ENCODE measurements around the gene OPRD1.

Gene OPRD1

DNA sequence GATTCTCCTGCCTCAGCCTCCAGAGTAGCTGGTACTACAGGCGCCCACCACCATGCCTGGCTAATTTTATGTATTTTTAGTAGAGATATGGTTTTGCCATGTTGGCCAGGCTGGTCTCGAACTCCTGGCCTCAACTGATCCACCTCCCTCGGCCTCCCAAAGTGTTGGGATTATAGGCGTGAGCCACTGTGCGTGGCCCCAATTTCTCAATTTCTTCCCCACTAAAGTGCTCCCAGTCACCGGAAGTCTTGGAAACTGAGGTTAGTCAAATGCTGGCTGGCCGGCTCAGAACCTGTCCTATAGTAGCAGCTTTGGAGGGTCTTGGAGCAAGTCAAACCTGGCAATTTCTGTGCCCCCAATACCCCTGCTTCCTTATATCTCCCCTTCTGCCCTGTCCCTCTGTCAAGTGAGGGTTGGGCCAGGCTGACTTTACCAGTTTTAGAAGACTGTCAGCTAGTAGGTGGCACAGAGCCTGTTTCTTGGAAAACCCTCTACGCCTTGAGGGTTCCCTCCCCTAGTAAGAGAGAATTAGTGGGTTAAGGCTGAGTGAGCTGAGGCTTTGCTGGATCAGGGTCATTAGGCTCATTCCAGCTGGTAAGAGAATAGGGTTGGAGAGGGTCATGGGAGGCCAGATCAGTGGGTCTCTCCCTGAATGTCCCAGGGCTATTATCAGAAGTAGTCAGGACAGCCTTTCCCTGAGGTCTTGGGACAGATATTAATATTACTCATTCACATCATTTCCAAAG, 94.1 kb downstream of the OPRD1 start:
- H3K18ac ChIP-seq (ENCODE audit: low read depth in 1 of 2, low read length in 2 of 2): no peak overlapping the region
- no peak overlapping the region for H3K4me2 ChIP-seq (ENCODE audit: low read length, poor library complexity, severe bottlenecking)
- H3K9me3 ChIP-seq (ENCODE audit: control insufficient read depth, low read length): no peaks in the 10 kb centered on the region
- H3K79me1 ChIP-seq (replicated peaks; ENCODE audit: low read length, poor library complexity, severe bottlenecking): peaks cover 9% of the 10 kb centered on the region
- no peaks in the 10 kb centered on the region for H3K36me3 ChIP-seq (ENCODE audit: control insufficient read depth in 1 of 2, insufficient read depth in 2 of 2, low read depth in 1 of 2, low read length in 2 of 2)
- 97% methylated on average over 7 of the region's 8 CpGs for WGBS
- H2AFZ ChIP-seq (ENCODE audit: low read depth, low read length): no peak overlapping the region
- H3K4ac ChIP-seq (ENCODE audit: low read depth in 1 of 2, low read length in 2 of 2): no peak overlapping the region
- no peak overlapping the region for H2AK5ac ChIP-seq (ENCODE audit: low read length, severe bottlenecking)
- H3K4me3 ChIP-seq (ENCODE audit: insufficient read depth in 1 of 2, low read depth in 1 of 2, low read length in 2 of 2): no peak overlapping the region
- no peak overlapping the region for H3K14ac ChIP-seq (ENCODE audit: low read length in 2 of 2)
- no peak overlapping the region for H2BK5ac ChIP-seq (ENCODE audit: low read depth, low read length, poor library complexity, severe bottlenecking)
- DNase-seq: no peak
- H3K9ac ChIP-seq (ENCODE audit: low read length): no peak overlapping the region
- H3K27ac ChIP-seq (ENCODE audit: low read length, poor library complexity, severe bottlenecking): no peak overlapping the region
- no peak overlapping the region for H2BK15ac ChIP-seq (ENCODE audit: low read depth, poor library complexity, severe bottlenecking)
- no peaks in the 10 kb centered on the region for H3K27me3 ChIP-seq (ENCODE audit: control insufficient read depth in 1 of 2, insufficient read depth in 1 of 2, low read length in 2 of 2)
- no peak overlapping the region for H2BK12ac ChIP-seq (ENCODE audit: low read length in 2 of 2)
- no peak overlapping the region for H4K91ac ChIP-seq (ENCODE audit: low read length)
- H2BK120ac ChIP-seq (ENCODE audit: low read depth, low read length): no peak overlapping the region
- H3K4me1 ChIP-seq (ENCODE audit: control insufficient read depth, insufficient read depth, low read depth, low read length): peaks cover 3% of the 10 kb centered on the region
- no peak overlapping the region for H3K23ac ChIP-seq (ENCODE audit: low read length in 2 of 2)
- H4K8ac ChIP-seq (ENCODE audit: low read length): no peak overlapping the region

DNA sequence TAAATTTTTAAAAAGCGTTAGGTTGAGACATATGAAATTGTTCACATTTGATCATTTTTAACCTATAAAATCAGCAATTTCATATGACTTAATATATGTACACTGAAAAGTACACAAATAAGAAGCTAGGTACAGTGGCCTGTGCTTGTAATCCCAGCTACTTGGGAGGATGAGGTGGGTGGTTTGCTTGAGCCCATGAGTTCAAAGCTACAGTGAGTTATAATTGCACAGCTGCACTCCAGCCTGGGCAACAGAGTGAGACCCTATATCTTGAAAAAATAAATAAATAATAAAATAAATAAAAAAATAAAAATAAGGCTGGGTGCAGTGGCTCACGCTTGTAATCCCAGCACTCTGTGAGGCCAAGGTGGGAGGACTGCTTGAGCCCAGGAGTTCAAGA, 97.2 kb downstream of the OPRD1 start:
- Histone ChIP-seq H3K4me3 (ENCODE audit: insufficient read depth in 1 of 2, low read depth in 1 of 2, low read length in 2 of 2) (no peak overlapping the region), H3K79me1 (replicated peaks; ENCODE audit: low read length, poor library complexity, severe bottlenecking) (peaks cover 3% of the 10 kb centered on the region), H3K4me2 (ENCODE audit: low read length, poor library complexity, severe bottlenecking) (no peak overlapping the region), H3K27ac (ENCODE audit: low read length, poor library complexity, severe bottlenecking) (no peak overlapping the region), H2BK12ac (ENCODE audit: low read length in 2 of 2) (no peak overlapping the region), H2BK5ac (ENCODE audit: low read depth, low read length, poor library complexity, severe bottlenecking) (no peak overlapping the region), H2AFZ (ENCODE audit: low read depth, low read length) (no peak overlapping the region), H2AK5ac (ENCODE audit: low read length, severe bottlenecking) (no peak overlapping the region), H4K91ac (ENCODE audit: low read length) (no peak overlapping the region), H2BK120ac (ENCODE audit: low read depth, low read length) (no peak overlapping the region), H3K9me3 (ENCODE audit: control insufficient read depth, low read length) (no peaks in the 10 kb centered on the region), H3K4ac (ENCODE audit: low read depth in 1 of 2, low read length in 2 of 2) (no peak overlapping the region), H2BK15ac (ENCODE audit: low read depth, poor library complexity, severe bottlenecking) (no peak overlapping the region), H3K18ac (ENCODE audit: low read depth in 1 of 2, low read length in 2 of 2) (no peak overlapping the region), H3K36me3 (ENCODE audit: control insufficient read depth in 1 of 2, insufficient read depth in 2 of 2, low read depth in 1 of 2, low read length in 2 of 2) (no peaks in the 10 kb centered on the region), H3K14ac (ENCODE audit: low read length in 2 of 2) (no peak overlapping the region), H3K9ac (ENCODE audit: low read length) (no peak overlapping the region), H3K4me1 (ENCODE audit: control insufficient read depth, insufficient read depth, low read depth, low read length) (peaks cover 6% of the 10 kb centered on the region), H3K23ac (ENCODE audit: low read length in 2 of 2) (no peak overlapping the region), H3K27me3 (ENCODE audit: control insufficient read depth in 1 of 2, insufficient read depth in 1 of 2, low read length in 2 of 2) (no peaks in the 10 kb centered on the region), H4K8ac (ENCODE audit: low read length) (no peak overlapping the region)
- no CpG with 5 or more reads among the region's 2 CpGs for WGBS
- DNase-seq: no peak

- no peaks in the 10 kb centered on the region for H3K27me3 ChIP-seq (ENCODE audit: control insufficient read depth in 1 of 2, insufficient read depth in 1 of 2, low read length in 2 of 2)
- H4K91ac ChIP-seq (ENCODE audit: low read length): no peak overlapping the region
- no peak overlapping the region for H3K14ac ChIP-seq (ENCODE audit: low read length in 2 of 2)
- H3K9me3 ChIP-seq (ENCODE audit: control insufficient read depth, low read length): no peaks in the 10 kb centered on the region
- no peak overlapping the region for H3K23ac ChIP-seq (ENCODE audit: low read length in 2 of 2)
- no peak overlapping the region for H3K18ac ChIP-seq (ENCODE audit: low read depth in 1 of 2, low read length in 2 of 2)
- H3K4me2 ChIP-seq (ENCODE audit: low read length, poor library complexity, severe bottlenecking): no peak overlapping the region
- no peak overlapping the region for H3K27ac ChIP-seq (ENCODE audit: low read length, poor library complexity, severe bottlenecking)
- H2BK12ac ChIP-seq (ENCODE audit: low read length in 2 of 2): no peak overlapping the region
- no peak for DNase-seq
- H4K8ac ChIP-seq (ENCODE audit: low read length): peak overlapping the region; percentile 30
- H3K4ac ChIP-seq (ENCODE audit: low read depth in 1 of 2, low read length in 2 of 2): no peak overlapping the region
- peaks cover 14% of the 10 kb centered on the region for H3K4me1 ChIP-seq (ENCODE audit: control insufficient read depth, insufficient read depth, low read depth, low read length)
- H3K9ac ChIP-seq (ENCODE audit: low read length): no peak overlapping the region
- H2BK5ac ChIP-seq (ENCODE audit: low read depth, low read length, poor library complexity, severe bottlenecking): no peak overlapping the region
- peaks cover 5% of the 10 kb centered on the region for H3K79me1 ChIP-seq (replicated peaks; ENCODE audit: low read length, poor library complexity, severe bottlenecking)
- no peak overlapping the region for H3K4me3 ChIP-seq (ENCODE audit: insufficient read depth in 1 of 2, low read depth in 1 of 2, low read length in 2 of 2)
- H2AK5ac ChIP-seq (ENCODE audit: low read length, severe bottlenecking): no peak overlapping the region
- H2BK120ac ChIP-seq (ENCODE audit: low read depth, low read length): no peak overlapping the region
- no peak overlapping the region for H2AFZ ChIP-seq (ENCODE audit: low read depth, low read length)
- H3K36me3 ChIP-seq (ENCODE audit: control insufficient read depth in 1 of 2, insufficient read depth in 2 of 2, low read depth in 1 of 2, low read length in 2 of 2): no peaks in the 10 kb centered on the region
- 88% methylated on average over 7 of the region's 7 CpGs for WGBS
- H2BK15ac ChIP-seq (ENCODE audit: low read depth, poor library complexity, severe bottlenecking): no peak overlapping the region
Observed at GRCh38 chr1:28910379-28911115, 98.6 kb downstream of the OPRD1 start.

GRCh38 chr1:28913786-28914227, 101.8 kb downstream of the OPRD1 start:
- no peak overlapping the region for H3K4ac ChIP-seq (ENCODE audit: low read depth in 1 of 2, low read length in 2 of 2)
- H3K27me3 ChIP-seq (ENCODE audit: control insufficient read depth in 1 of 2, insufficient read depth in 1 of 2, low read length in 2 of 2): no peaks in the 10 kb centered on the region
- peaks cover 11% of the 10 kb centered on the region for H3K4me1 ChIP-seq (ENCODE audit: control insufficient read depth, insufficient read depth, low read depth, low read length)
- H2AK5ac ChIP-seq (ENCODE audit: low read length, severe bottlenecking): no peak overlapping the region
- no peak overlapping the region for H3K27ac ChIP-seq (ENCODE audit: low read length, poor library complexity, severe bottlenecking)
- H2BK12ac ChIP-seq (ENCODE audit: low read length in 2 of 2): no peak overlapping the region
- H3K79me1 ChIP-seq (replicated peaks; ENCODE audit: low read length, poor library complexity, severe bottlenecking): peaks cover 3% of the 10 kb centered on the region
- H3K4me2 ChIP-seq (ENCODE audit: low read length, poor library complexity, severe bottlenecking): peak overlapping the region; percentile 89
- H3K9me3 ChIP-seq (ENCODE audit: control insufficient read depth, low read length): no peaks in the 10 kb centered on the region
- no peaks in the 10 kb centered on the region for H3K36me3 ChIP-seq (ENCODE audit: control insufficient read depth in 1 of 2, insufficient read depth in 2 of 2, low read depth in 1 of 2, low read length in 2 of 2)
- peak overlapping the region; percentile 40 to 79 for H3K4me3 ChIP-seq (ENCODE audit: insufficient read depth in 1 of 2, low read depth in 1 of 2, low read length in 2 of 2)
- H3K23ac ChIP-seq (ENCODE audit: low read length in 2 of 2): no peak overlapping the region
- no peak overlapping the region for H2BK120ac ChIP-seq (ENCODE audit: low read depth, low read length)
- peak overlapping the region; percentile 80 for H3K9ac ChIP-seq (ENCODE audit: low read length)
- no peak for DNase-seq
- H2BK5ac ChIP-seq (ENCODE audit: low read depth, low read length, poor library complexity, severe bottlenecking): no peak overlapping the region
- H2AFZ ChIP-seq (ENCODE audit: low read depth, low read length): peak overlapping the region; percentile 60
- peak overlapping the region; percentile 9 for H2BK15ac ChIP-seq (ENCODE audit: low read depth, poor library complexity, severe bottlenecking)
- H3K18ac ChIP-seq (ENCODE audit: low read depth in 1 of 2, low read length in 2 of 2): no peak overlapping the region
- H4K8ac ChIP-seq (ENCODE audit: low read length): peak overlapping the region; percentile 48
- no peak overlapping the region for H3K14ac ChIP-seq (ENCODE audit: low read length in 2 of 2)
- WGBS: 45% methylated on average over 10 of the region's 10 CpGs
- H4K91ac ChIP-seq (ENCODE audit: low read length): peak overlapping the region; percentile 5

Data from mesenchymal stem cell (in vitro differentiated cells and primary cell).